PC-3 (cell line): ENCODE measurements around the gene GLRX. TPM values are rescaled to one million over a fixed set of nuclear protein-coding genes. Genes with fewer than 3 reads are reported as not detected.

Experiments
- ATAC-seq: fragments of 200-7000 bp; cut with Tn5 transposase; 2 replicates; pipeline ENCODE4 v1.9.1; 2020; ENCODE audit warnings: mild to moderate bottlenecking, moderate library complexity
- BruUV-seq: library from RNA; stranded (reverse); fragments of 400-500 nt; replicated peaks from 2 replicates; lab custom pipeline; 2021; lab: Mats Ljungman, UMichigan
- CTCF ChIA-PET: fragments of 300-600 bp; sonication (Branson Sonifier 250); formaldehyde crosslinking; loops from one replicate; lab custom pipeline; 2022; ENCODE audit warnings: antibody characterized with exemption; lab: Charles Lee
- POLR2A ChIA-PET: fragments of 300-600 bp; sonication (Branson Sonifier 250); formaldehyde crosslinking; loops from one replicate; lab custom pipeline; 2022; ENCODE audit warnings: antibody characterized with exemption; ENCODE audit not compliant: unreplicated experiment; lab: Charles Lee
- DNase-seq: peaks from one replicate; pipeline ENCODE4 v3.0.0-alpha.2; 2015
- H2AFZ ChIP-seq: fragments of 300-600 bp; sonication (generic); 2 replicates; pipeline ENCODE4 v1.6.0; 2016; ENCODE audit warnings: antibody characterized with exemption, low read length
- H3F3A ChIP-seq: fragments of 300-600 bp; sonication (generic); one replicate; pipeline ENCODE4 v1.6.0; 2017; ENCODE audit warnings: antibody characterized with exemption, low read length, control low read depth, mild to moderate bottlenecking; ENCODE audit not compliant: unreplicated experiment
- H3K27ac ChIP-seq: fragments of 300-600 bp; sonication (generic); 2 replicates; pipeline ENCODE4 v1.5.1; 2016; ENCODE audit warnings: mild to moderate bottlenecking, low read length
- H3K27me3 ChIP-seq: fragments of 300-600 bp; sonication (generic); 2 replicates; pipeline ENCODE4 v1.6.1; 2016; ENCODE audit warnings: low read length, mixed read lengths
- H3K36me3 ChIP-seq: fragments of 300-600 bp; sonication (generic); 2 replicates; pipeline ENCODE4 v1.6.1; 2016; ENCODE audit warnings: low read depth, mixed run types, low read length, mixed read lengths
- H3K4me1 ChIP-seq: fragments of 300-600 bp; sonication (generic); 2 replicates; pipeline ENCODE4 v1.5.1; 2016; ENCODE audit warnings: low read length; ENCODE audit not compliant: insufficient read depth
- H3K4me2 ChIP-seq: fragments of 300-600 bp; sonication (generic); 2 replicates; pipeline ENCODE4 v1.6.0; 2016; ENCODE audit warnings: low read length
- H3K4me3 ChIP-seq: fragments of 300-600 bp; sonication (generic); 2 replicates; pipeline ENCODE4 v1.5.1; 2016; ENCODE audit warnings: mild to moderate bottlenecking, low read length, mixed read lengths
- H3K79me2 ChIP-seq: fragments of 300-600 bp; sonication (generic); 2 replicates; pipeline ENCODE4 v1.6.1; 2017; ENCODE audit warnings: low read length, mixed read lengths
- H3K9ac ChIP-seq: fragments of 300-600 bp; sonication (generic); 2 replicates; pipeline ENCODE4 v1.6.0; 2016; ENCODE audit warnings: mild to moderate bottlenecking, low read length
- H3K9me2 ChIP-seq: fragments of 300-600 bp; sonication (generic); replicated peaks from 2 replicates; pipeline ENCODE4 v1.6.1; 2016; ENCODE audit warnings: mixed run types, low read length, mixed read lengths
- H3K9me3 ChIP-seq: fragments of 300-600 bp; sonication (generic); 2 replicates; pipeline ENCODE4 v1.6.1; 2016; ENCODE audit warnings: low read length, mixed read lengths
- H4K20me1 ChIP-seq: fragments of 300-600 bp; sonication (generic); 2 replicates; pipeline ENCODE4 v1.6.1; 2016; ENCODE audit warnings: low read length, mixed read lengths
- EZH2 ChIP-seq: fragments of 300-600 bp; sonication (generic); IDR thresholded peaks from one replicate; pipeline ENCODE4 v1.6.1; 2017; ENCODE audit warnings: antibody characterized with exemption, mild to moderate bottlenecking, low read length; ENCODE audit not compliant: unreplicated experiment
- EZH2phosphoT487 ChIP-seq: fragments of 300-600 bp; sonication (generic); IDR thresholded peaks from 2 replicates; pipeline ENCODE4 v1.6.1; 2018; ENCODE audit warnings: mild to moderate bottlenecking, antibody characterized with exemption, low read length, borderline replicate concordance
- intact Hi-C: fragments of 100-400 bp; cut with micrococcal nuclease; formaldehyde crosslinking; loops from 2 replicates; pipeline ENCODE4 v1.9.0; 2023
- total RNA-seq: library from RNA; depleted of rRNA; stranded (reverse); fragments of >200 nt; gene quantifications from 2 replicates; pipeline ENCODE4 v1.2.3, GENCODE V29; 2014
- TF ChIP-seq, protein P1 (sequence below): fragments of 300-600 bp; sonication (generic); conservative IDR thresholded peaks from 2 replicates; pipeline ENCODE4 v1.5.1; 2017; ENCODE audit warnings: antibody characterized with exemption, low read depth, mild to moderate bottlenecking, low read length

Gene GLRX
- total RNA-seq, 1 experiment from 2014 or later, result 27.4 TPM

DNA sequence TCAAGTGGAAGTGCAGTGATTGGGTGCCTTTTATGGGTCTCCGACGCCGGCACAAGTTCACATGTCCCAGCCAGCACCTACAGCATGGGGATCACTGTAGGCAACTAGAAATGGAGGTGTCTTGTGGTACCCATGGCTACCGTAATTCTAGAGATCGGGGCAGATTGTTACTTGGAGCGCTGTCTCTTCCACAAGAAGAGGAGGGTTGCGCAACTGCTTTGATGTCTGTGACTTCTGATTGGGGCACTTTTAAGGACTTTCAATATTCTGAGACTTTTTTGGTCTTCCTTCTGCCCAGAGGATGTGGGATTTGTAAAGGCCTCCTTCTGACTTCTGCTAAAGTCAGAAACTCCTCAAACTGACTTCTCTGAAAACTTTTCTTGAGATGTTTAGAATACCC lies 41.9 kb downstream of the GLRX start:
- H3K9ac ChIP-seq, result no peak overlapping the region
- intact Hi-C loops, result loop anchor here (2.0 kb wide), 2 partner anchors 50 to 556 kb away; partner anchors contain the start of gene RHOBTB3
- no peaks in the 10 kb centered on the region for H3K4me1 ChIP-seq
- H3K27ac ChIP-seq, result no peak overlapping the region
- H3K79me2 ChIP-seq, result no peaks in the 10 kb centered on the region
- H3F3A ChIP-seq, result no peaks in the 10 kb centered on the region
- ChIA-PET POLR2A (no interaction called here), CTCF (interaction anchor here (0.6 to 1.6 kb wide), 10 partner anchors 27 to 545 kb away, joined by 3 to 15 read pairs (median 4); partner anchors contain the start of genes GLRX and RFESD)
- no peaks in the 10 kb centered on the region for H3K27me3 ChIP-seq
- TF ChIP-seq, protein P1, sequence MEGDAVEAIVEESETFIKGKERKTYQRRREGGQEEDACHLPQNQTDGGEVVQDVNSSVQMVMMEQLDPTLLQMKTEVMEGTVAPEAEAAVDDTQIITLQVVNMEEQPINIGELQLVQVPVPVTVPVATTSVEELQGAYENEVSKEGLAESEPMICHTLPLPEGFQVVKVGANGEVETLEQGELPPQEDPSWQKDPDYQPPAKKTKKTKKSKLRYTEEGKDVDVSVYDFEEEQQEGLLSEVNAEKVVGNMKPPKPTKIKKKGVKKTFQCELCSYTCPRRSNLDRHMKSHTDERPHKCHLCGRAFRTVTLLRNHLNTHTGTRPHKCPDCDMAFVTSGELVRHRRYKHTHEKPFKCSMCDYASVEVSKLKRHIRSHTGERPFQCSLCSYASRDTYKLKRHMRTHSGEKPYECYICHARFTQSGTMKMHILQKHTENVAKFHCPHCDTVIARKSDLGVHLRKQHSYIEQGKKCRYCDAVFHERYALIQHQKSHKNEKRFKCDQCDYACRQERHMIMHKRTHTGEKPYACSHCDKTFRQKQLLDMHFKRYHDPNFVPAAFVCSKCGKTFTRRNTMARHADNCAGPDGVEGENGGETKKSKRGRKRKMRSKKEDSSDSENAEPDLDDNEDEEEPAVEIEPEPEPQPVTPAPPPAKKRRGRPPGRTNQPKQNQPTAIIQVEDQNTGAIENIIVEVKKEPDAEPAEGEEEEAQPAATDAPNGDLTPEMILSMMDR, result no peak
- TF ChIP-seq EZH2phosphoT487 (no peak), EZH2 (no peak)
- H2AFZ ChIP-seq, result no peak overlapping the region
- H3K36me3 ChIP-seq, result no peaks in the 10 kb centered on the region
- no TSS peak for BruUV-seq
- no peak overlapping the region for H3K4me3 ChIP-seq
- no peak; the same call in 1 of the 2 replicates for ATAC-seq
- H4K20me1 ChIP-seq, result no peaks in the 10 kb centered on the region
- H3K4me2 ChIP-seq, result no peak overlapping the region
- no peak for DNase-seq
- no peaks in the 10 kb centered on the region for H3K9me3 ChIP-seq
- no peaks in the 10 kb centered on the region for H3K9me2 ChIP-seq

DNA sequence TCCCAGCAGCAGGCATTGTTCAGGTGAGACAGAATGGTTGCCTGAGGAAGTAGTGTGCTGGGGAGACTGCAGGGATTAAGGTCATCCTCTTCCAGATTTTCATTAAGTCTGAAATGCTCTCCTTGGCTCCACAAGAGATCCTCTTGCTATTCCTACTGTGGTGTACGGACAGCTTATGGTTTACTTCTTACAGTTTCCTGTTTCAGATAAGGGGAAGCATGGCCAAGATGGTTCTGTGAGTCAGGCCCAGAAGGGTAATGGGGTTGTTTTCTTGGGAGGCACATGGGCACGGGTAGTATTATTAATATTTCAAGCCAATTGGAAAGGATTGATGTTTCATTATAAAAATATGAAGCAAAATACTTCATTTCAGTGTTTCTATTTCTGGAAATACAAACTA lies 42.9 kb downstream of the GLRX start:
- no peaks in the 10 kb centered on the region for H3K4me1 ChIP-seq
- BruUV-seq, result no TSS peak
- no peak overlapping the region for H3K4me2 ChIP-seq
- no peak overlapping the region for H3K27ac ChIP-seq
- no peaks in the 10 kb centered on the region for H3F3A ChIP-seq
- no peaks in the 10 kb centered on the region for H3K9me2 ChIP-seq
- H3K4me3 ChIP-seq, result no peak overlapping the region
- POLR2A ChIA-PET, result no interaction called here
- no peak for ATAC-seq
- H3K9ac ChIP-seq, result no peak overlapping the region
- intact Hi-C loops, result loop anchor here (2.0 kb wide), 2 partner anchors 49 to 557 kb away; partner anchors contain the start of gene RHOBTB3
- H3K79me2 ChIP-seq, result no peaks in the 10 kb centered on the region
- CTCF ChIA-PET, result interaction anchor here (0.6 kb wide), 1 partner anchor 956 kb away, joined by 3 read pairs; no protein-coding TSS in a partner anchor
- H3K9me3 ChIP-seq, result no peaks in the 10 kb centered on the region
- H2AFZ ChIP-seq, result no peak overlapping the region
- no peaks in the 10 kb centered on the region for H4K20me1 ChIP-seq
- DNase-seq, result no peak
- H3K27me3 ChIP-seq, result no peaks in the 10 kb centered on the region
- TF ChIP-seq, protein P1, result no peak
- TF ChIP-seq EZH2 (no peak), EZH2phosphoT487 (no peak)
- no peaks in the 10 kb centered on the region for H3K36me3 ChIP-seq

DNA sequence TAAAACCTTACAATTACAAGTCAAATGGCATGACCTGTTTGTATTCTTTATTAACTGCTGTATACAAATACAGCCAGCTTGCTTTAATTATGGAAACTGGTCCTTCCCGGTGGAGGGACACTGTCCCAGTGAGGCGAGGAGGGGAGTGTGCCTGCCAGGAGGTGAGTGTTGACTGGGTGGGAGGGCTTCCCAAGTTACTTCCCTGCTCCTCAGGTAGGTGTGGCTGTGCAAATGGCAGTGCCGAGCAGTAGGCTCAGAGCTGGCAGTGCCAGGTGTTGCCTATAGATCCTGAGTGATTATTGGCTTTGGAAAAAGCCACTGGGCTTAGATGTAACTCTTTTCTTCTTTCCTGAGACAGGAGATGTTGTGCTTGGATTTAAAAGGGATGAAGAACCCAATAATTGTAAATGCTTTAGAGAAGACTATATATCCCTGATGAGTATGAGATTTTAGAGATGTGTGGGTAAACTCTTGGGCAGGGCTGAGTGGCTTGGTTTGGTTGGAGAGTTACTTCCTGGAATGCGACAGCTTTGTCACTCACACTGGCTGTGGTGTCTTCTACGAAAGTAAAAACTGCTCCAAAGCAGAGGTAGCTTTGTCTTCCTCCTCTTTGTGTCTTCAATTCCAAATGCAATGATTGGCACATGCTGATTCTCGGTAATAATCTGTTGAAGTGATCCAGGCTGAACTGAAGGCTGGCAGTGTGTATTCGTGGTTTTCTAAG lies 43.7 kb downstream of the GLRX start:
- ATAC-seq (no peak), DNase-seq (no peak)
- Histone ChIP-seq H3K36me3 (no peaks in the 10 kb centered on the region), H3K4me1 (peaks cover 4% of the 10 kb centered on the region), H3K4me2 (no peak overlapping the region), H3F3A (no peaks in the 10 kb centered on the region), H3K9ac (no peak overlapping the region), H4K20me1 (no peaks in the 10 kb centered on the region), H3K9me2 (no peaks in the 10 kb centered on the region), H3K4me3 (no peak overlapping the region), H3K27ac (no peak overlapping the region), H3K79me2 (no peaks in the 10 kb centered on the region), H3K9me3 (no peaks in the 10 kb centered on the region), H2AFZ (no peak overlapping the region), H3K27me3 (no peaks in the 10 kb centered on the region)
- intact Hi-C loops, result no loop called here
- TF ChIP-seq, protein P1, result no peak
- TF ChIP-seq EZH2 (no peak), EZH2phosphoT487 (no peak)
- no TSS peak for BruUV-seq
- CTCF ChIA-PET, result interaction anchor here (0.6 to 0.7 kb wide), 2 partner anchors 12 to 957 kb away, joined by 3 to 8 read pairs; no protein-coding TSS in a partner anchor
- POLR2A ChIA-PET, result no interaction called here
